Thoracic aorta (tissue), 2 donors: Measurements from ENCODE around the gene TBC1D9. TPM values are rescaled to one million over a fixed set of nuclear protein-coding genes. Genes with fewer than 3 reads are reported as not detected.

Experiments used
- ATAC-seq: fragments of 150-250 bp; one replicate; pipeline ENCODE4 v1.8.0; 2017; ENCODE audit warnings: low read depth; ENCODE audit not compliant: insufficient number of reproducible peaks, low FRiP score
- DNase-seq: peaks from one replicate; pipeline ENCODE4 v3.0.0-alpha.2; 2020; ENCODE audit warnings: low spot score
- H3K27ac ChIP-seq, 2 donors: fragments of 200-600 bp; sonication (generic); 1 replicate in 1 of 2; 2 replicates in 1 of 2; pipeline ENCODE4 v1.5.1; 2016; ENCODE audit warnings: mild to moderate bottlenecking in 2 of 2, moderate library complexity in 2 of 2
- H3K27me3 ChIP-seq: fragments of 200-600 bp; sonication (generic); replicated peaks from 2 replicates; pipeline ENCODE4 v1.6.0; 2016; ENCODE audit warnings: mild to moderate bottlenecking; ENCODE audit not compliant: insufficient read depth
- H3K36me3 ChIP-seq: fragments of 200-600 bp; sonication (generic); one replicate; pipeline ENCODE4 v1.5.1; 2016
- H3K4me1 ChIP-seq, 2 donors: fragments of 200-600 bp; sonication (generic); 1 replicate in 1 of 2; 2 replicates in 1 of 2; pipeline versions ENCODE4 v1.5.1 to v1.6.0; 2016; ENCODE audit warnings: low read depth in 2 of 2, mild to moderate bottlenecking in 1 of 2; ENCODE audit not compliant: control insufficient read depth in 1 of 2
- H3K4me3 ChIP-seq: fragments of 200-600 bp; sonication (generic); 2 replicates; pipeline ENCODE4 v1.5.1; 2016; ENCODE audit warnings: mild to moderate bottlenecking
- H3K9me3 ChIP-seq: fragments of 200-600 bp; sonication (generic); 2 replicates; pipeline ENCODE4 v1.5.1; 2016
- CTCF ChIP-seq: fragments of 200-600 bp; sonication (generic); IDR thresholded peaks from one replicate; pipeline ENCODE4 v1.5.1; 2019; ENCODE audit warnings: antibody characterized with exemption
- total RNA-seq, 2 donors: library from RNA; depleted of rRNA; stranded (reverse); fragments of >200 nt; gene quantifications; one replicate each; pipeline versions ENCODE4 v1.1.0 to v1.2.3, GENCODE V29; 2016

Gene TBC1D9
- total RNA-seq, 2 donors from 2014 or later = 17.5 to 21.2 TPM

- ATAC-seq = no peak
- H3K27ac ChIP-seq = no peak overlapping the region
- no peak for TF ChIP-seq CTCF
Observed at GRCh38 chr4:140715119-140715518, 41.1 kb downstream of the TBC1D9 start.

DNA sequence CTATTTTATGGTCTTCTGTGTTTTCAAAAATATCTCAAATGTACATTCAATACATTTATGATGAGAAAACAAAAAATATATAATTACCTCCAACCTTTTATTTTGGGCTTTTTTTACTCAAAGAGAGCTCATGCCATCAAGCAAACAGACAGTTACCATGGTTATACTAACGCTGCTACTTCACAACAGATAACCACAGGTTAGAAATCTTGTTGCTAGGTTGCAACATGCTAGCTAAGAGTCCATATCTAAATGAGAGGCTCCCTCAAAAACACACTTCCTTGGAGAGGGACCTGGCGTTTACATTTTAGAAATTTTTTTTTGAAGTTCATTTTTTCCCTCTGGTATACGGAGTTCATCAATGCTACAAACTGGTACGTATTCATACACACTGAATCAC is 44.3 kb downstream of the TBC1D9 start:
- TF ChIP-seq CTCF = no peak
- no peaks in the 10 kb centered on the region for H3K4me1 ChIP-seq
- no peaks in the 10 kb centered on the region for H3K9me3 ChIP-seq
- H3K27me3 ChIP-seq = no peaks in the 10 kb centered on the region
- DNase-seq = no peak
- H3K36me3 ChIP-seq = no peaks in the 10 kb centered on the region
- ATAC-seq = no peak
- H3K4me3 ChIP-seq = no peak overlapping the region
- H3K27ac ChIP-seq = no peak overlapping the region

More at GRCh38 chr4:140715119-140715518, 41.1 kb downstream of the TBC1D9 start:
- H3K4me1 ChIP-seq = peaks cover 7 to 8% of the 10 kb centered on the region in 2 donors
- no peaks in the 10 kb centered on the region for H3K36me3 ChIP-seq
- no peaks in the 10 kb centered on the region for H3K27me3 ChIP-seq
- H3K9me3 ChIP-seq = no peaks in the 10 kb centered on the region
- DNase-seq = no peak
- H3K4me3 ChIP-seq = no peak overlapping the region

DNA sequence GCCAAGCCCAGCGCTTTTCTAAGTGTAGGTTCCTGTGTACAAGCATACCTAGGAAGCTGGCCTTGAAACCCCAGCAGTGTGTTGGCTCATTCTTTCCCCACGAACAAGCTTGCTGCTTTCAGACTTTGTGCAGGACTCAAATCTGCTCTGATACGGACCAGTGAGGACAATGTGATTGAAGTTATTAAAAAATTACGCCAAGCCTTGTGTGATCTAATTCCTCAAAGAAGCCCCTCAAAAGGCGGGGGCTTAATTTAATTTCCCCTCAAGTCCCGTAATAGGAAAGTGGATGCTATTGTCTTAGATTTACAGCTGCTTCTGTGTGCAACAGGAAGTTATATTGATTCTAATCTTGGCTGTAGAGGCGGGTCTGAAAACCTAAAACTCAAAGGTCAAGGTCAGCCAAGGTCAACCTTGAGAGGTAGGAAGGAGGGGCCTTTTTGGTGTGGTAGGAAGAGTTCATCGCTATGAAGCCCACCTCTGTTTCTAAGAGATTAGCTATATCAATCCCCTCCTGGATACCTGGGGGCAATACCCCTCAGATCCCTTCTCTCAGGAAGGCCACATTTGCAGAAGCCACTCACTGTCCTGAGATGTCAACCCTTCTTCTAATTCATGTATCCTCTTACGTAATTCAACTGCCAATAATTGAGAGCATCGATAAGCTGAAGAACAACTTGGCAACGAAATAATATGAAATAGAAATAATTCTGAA is 45.1 kb downstream of the TBC1D9 start:
- Histone ChIP-seq H3K9me3 (no peaks in the 10 kb centered on the region), H3K27ac (no peak overlapping the region), H3K4me1 (peaks cover under 1% of the 10 kb centered on the region in 2 donors), H3K27me3 (no peaks in the 10 kb centered on the region), H3K4me3 (no peak overlapping the region), H3K36me3 (no peaks in the 10 kb centered on the region)
- no peak for TF ChIP-seq CTCF
- DNase-seq = no peak
- ATAC-seq = no peak

GRCh38 chr4:140707325-140707724 is 48.9 kb downstream of the TBC1D9 start:
- no peak for TF ChIP-seq CTCF
- no peak overlapping the region for H3K27ac ChIP-seq
- ATAC-seq = no peak
- H3K36me3 ChIP-seq = no peaks in the 10 kb centered on the region
- peaks cover 11 to 22% of the 10 kb centered on the region in 2 donors for H3K4me1 ChIP-seq
- H3K4me3 ChIP-seq = no peak overlapping the region
- no peaks in the 10 kb centered on the region for H3K9me3 ChIP-seq
- DNase-seq = no peak
- H3K27me3 ChIP-seq = no peaks in the 10 kb centered on the region

GRCh38 chr4:140706665-140707064 is 49.5 kb downstream of the TBC1D9 start:
- Histone ChIP-seq H3K27ac (no peak overlapping the region), H3K27me3 (no peaks in the 10 kb centered on the region), H3K36me3 (no peaks in the 10 kb centered on the region), H3K4me1 (peaks cover 11 to 22% of the 10 kb centered on the region in 2 donors), H3K9me3 (no peaks in the 10 kb centered on the region), H3K4me3 (no peak overlapping the region)
- TF ChIP-seq CTCF = no peak
- no peak for DNase-seq
- no peak for ATAC-seq
